Karpas-422 (cell line): Measurements from ENCODE around the gene POM121L2. TPM values are rescaled to one million over a fixed set of nuclear protein-coding genes. Genes with fewer than 3 reads are reported as not detected.

ENCODE experiments used
- DNase-seq: peaks from one replicate; pipeline ENCODE4 v3.0.0-alpha.2; 2015
- H2AFZ ChIP-seq: fragments of 200-600 bp; sonication (generic); 2 replicates; pipeline ENCODE4 v1.6.1; 2014; ENCODE audit warnings: antibody characterized with exemption, low read length, mixed read lengths
- H3K27ac ChIP-seq: fragments of 200-600 bp; sonication (generic); 2 replicates; pipeline ENCODE4 v1.5.1; 2014; ENCODE audit warnings: mild to moderate bottlenecking, low read length, moderate library complexity
- H3K27me3 ChIP-seq: fragments of 200-600 bp; sonication (generic); 2 replicates; pipeline ENCODE4 v1.6.1; 2014; ENCODE audit warnings: low read length, mixed read lengths
- H3K36me3 ChIP-seq: fragments of 200-600 bp; sonication (generic); 2 replicates; pipeline ENCODE4 v1.6.1; 2014; ENCODE audit warnings: low read length, mixed read lengths; ENCODE audit not compliant: insufficient read depth
- H3K4me1 ChIP-seq: fragments of 200-600 bp; sonication (generic); 2 replicates; pipeline ENCODE4 v1.6.1; 2014; ENCODE audit warnings: mild to moderate bottlenecking, low read length, mixed read lengths
- H3K4me2 ChIP-seq: fragments of 200-600 bp; sonication (generic); 2 replicates; pipeline ENCODE4 v1.6.1; 2014; ENCODE audit warnings: low read length, low read depth, mild to moderate bottlenecking; ENCODE audit not compliant: poor library complexity, severe bottlenecking
- H3K4me3 ChIP-seq: fragments of 200-600 bp; sonication (generic); 2 replicates; pipeline ENCODE4 v1.5.1; 2014; ENCODE audit warnings: mild to moderate bottlenecking, antibody characterized with exemption, low read length, mixed read lengths
- H3K79me2 ChIP-seq: fragments of 200-600 bp; sonication (generic); 2 replicates; pipeline ENCODE4 v1.6.1; 2014; ENCODE audit warnings: mild to moderate bottlenecking, low read length, mixed read lengths
- H3K9ac ChIP-seq: fragments of 200-600 bp; sonication (generic); 2 replicates; pipeline ENCODE4 v1.6.0; 2014; ENCODE audit warnings: low read length
- H3K9me2 ChIP-seq: fragments of 200-600 bp; sonication (generic), shearing (Covaris generic); replicated peaks from 2 replicates; pipeline ENCODE4 v1.6.0; 2014; ENCODE audit warnings: mild to moderate bottlenecking, low read length, moderate library complexity; ENCODE audit not compliant: insufficient read depth
- H3K9me3 ChIP-seq: fragments of 300-700, 200-600 bp; sonication (generic); 2 replicates; pipeline ENCODE4 v1.6.1; 2014; ENCODE audit warnings: low read length, mixed read lengths
- H4K20me1 ChIP-seq: fragments of 200-600 bp; sonication (generic); 2 replicates; pipeline ENCODE4 v1.6.1; 2014; ENCODE audit warnings: mild to moderate bottlenecking, antibody characterized with exemption, low read length, low read depth; ENCODE audit not compliant: insufficient read depth
- total RNA-seq: library from RNA; depleted of rRNA; stranded (reverse); fragments of >200 nt; shearing (Covaris generic); gene quantifications from 2 replicates; pipeline ENCODE4 v1.2.3, GENCODE V29; 2014; ENCODE audit warnings: low replicate concordance; rRNA removed

POM121L2 gene
- total RNA-seq, 1 experiment from 2014 or later = not detected

- H3K9me3 ChIP-seq = no peaks in the 10 kb centered on the region
- DNase-seq = no peak
- H2AFZ ChIP-seq = no peak overlapping the region
- H4K20me1 ChIP-seq = no peaks in the 10 kb centered on the region
- no peak overlapping the region for H3K27ac ChIP-seq
- no peak overlapping the region for H3K9ac ChIP-seq
- H3K9me2 ChIP-seq = no peaks in the 10 kb centered on the region
- no peaks in the 10 kb centered on the region for H3K36me3 ChIP-seq
- H3K4me3 ChIP-seq = no peak overlapping the region
- no peaks in the 10 kb centered on the region for H3K4me1 ChIP-seq
- H3K79me2 ChIP-seq = no peaks in the 10 kb centered on the region
- no peaks in the 10 kb centered on the region for H3K27me3 ChIP-seq
- H3K4me2 ChIP-seq = no peak overlapping the region
Observed at GRCh38 chr6:27260836-27261375, 51.2 kb downstream of the POM121L2 start.

- Histone ChIP-seq H3K4me1 (no peaks in the 10 kb centered on the region), H3K9ac (no peak overlapping the region), H3K4me2 (no peak overlapping the region), H3K9me3 (no peaks in the 10 kb centered on the region), H3K27ac (no peak overlapping the region), H2AFZ (no peak overlapping the region), H3K9me2 (no peaks in the 10 kb centered on the region), H4K20me1 (no peaks in the 10 kb centered on the region), H3K79me2 (no peaks in the 10 kb centered on the region), H3K4me3 (no peak overlapping the region), H3K27me3 (no peaks in the 10 kb centered on the region), H3K36me3 (no peaks in the 10 kb centered on the region)
- DNase-seq = no peak
Observed at GRCh38 chr6:27260369-27260768, 51.7 kb downstream of the POM121L2 start.

Other genes starting within 250 kb of the POM121L2 start
- 0.94 TPM in 1 of 2 replicates, not detected in the other for gene PRSS16, start 64.6 kb downstream of the POM121L2 start, total RNA-seq
- gene ZNF391, start 76.5 kb upstream of the POM121L2 start, total RNA-seq = 0.47 and 1.5 TPM in 2 replicates
- gene ZNF184, start 160.8 kb upstream of the POM121L2 start, total RNA-seq = 9.5 and 18.8 TPM in 2 replicates